ENCODE data around the gene HABP4.

DNA sequence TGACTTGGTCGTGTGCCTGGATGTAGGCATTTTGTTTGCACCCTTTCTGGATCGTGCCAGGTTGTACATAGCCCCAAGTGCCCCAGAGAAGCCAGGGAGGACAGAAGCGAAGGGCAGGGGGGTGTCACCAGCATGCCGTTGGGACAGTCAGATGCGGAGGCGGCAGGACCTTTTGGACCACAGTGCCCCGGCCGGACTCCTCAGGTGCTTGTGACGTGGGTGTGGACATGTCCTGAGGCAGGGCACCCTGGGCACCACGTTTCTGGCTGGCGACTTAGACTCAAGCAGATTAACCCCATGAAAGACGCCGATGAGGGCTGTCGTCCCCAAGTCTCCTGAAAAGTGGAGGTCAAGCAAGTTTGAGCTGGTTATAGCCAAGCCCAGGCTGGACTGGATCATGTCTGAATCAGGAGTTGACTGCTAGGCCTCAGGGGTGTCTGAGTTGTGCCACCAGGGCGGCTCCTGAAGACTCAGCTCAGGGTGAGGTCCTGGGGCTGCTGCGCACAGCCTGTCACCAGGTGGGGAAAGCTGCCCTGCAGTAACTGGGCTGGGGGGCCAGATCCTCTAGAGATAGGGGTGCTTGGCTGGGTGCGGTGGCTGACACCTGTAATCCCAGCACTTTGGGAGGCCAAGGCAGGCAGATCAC, 42.0 kb downstream of the HABP4 start:
- TF ChIP-seq, protein P1, sequence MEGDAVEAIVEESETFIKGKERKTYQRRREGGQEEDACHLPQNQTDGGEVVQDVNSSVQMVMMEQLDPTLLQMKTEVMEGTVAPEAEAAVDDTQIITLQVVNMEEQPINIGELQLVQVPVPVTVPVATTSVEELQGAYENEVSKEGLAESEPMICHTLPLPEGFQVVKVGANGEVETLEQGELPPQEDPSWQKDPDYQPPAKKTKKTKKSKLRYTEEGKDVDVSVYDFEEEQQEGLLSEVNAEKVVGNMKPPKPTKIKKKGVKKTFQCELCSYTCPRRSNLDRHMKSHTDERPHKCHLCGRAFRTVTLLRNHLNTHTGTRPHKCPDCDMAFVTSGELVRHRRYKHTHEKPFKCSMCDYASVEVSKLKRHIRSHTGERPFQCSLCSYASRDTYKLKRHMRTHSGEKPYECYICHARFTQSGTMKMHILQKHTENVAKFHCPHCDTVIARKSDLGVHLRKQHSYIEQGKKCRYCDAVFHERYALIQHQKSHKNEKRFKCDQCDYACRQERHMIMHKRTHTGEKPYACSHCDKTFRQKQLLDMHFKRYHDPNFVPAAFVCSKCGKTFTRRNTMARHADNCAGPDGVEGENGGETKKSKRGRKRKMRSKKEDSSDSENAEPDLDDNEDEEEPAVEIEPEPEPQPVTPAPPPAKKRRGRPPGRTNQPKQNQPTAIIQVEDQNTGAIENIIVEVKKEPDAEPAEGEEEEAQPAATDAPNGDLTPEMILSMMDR (IDR thresholded peaks at IDR 0.05): no peak
- no peak for TF ChIP-seq POLR2A (IDR thresholded peaks at IDR 0.05)
